NCI-H1694 treated with DMSO at 0.1 percent for 48 hours (cell line): Measurements from ENCODE around the gene LRRC8D.

Source experiments
- DNase-seq: peaks from one replicate; lab custom pipeline; 2025; lab: John Stamatoyannopoulos, UW

Gene LRRC8D

DNA sequence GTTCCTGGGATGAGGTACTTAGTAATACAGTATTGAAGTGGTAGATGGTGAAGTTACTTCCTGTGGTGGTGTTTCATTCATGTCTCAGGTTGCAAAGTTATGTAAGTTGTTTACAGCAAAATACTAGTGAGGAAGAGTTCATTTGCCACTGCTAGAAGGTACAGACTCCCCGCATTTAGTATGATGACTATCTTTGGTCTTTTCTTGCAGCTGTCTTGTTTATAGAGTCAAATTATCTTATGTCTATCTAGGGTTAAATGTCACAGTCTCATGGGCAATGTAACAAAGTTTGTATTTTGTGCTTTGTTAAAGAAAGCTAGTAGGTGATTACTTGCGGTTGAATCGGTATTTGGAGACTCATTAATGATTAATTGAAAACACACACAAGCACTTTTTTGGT is 50.2 kb downstream of the LRRC8D start:
- no peak for DNase-seq

DNA sequence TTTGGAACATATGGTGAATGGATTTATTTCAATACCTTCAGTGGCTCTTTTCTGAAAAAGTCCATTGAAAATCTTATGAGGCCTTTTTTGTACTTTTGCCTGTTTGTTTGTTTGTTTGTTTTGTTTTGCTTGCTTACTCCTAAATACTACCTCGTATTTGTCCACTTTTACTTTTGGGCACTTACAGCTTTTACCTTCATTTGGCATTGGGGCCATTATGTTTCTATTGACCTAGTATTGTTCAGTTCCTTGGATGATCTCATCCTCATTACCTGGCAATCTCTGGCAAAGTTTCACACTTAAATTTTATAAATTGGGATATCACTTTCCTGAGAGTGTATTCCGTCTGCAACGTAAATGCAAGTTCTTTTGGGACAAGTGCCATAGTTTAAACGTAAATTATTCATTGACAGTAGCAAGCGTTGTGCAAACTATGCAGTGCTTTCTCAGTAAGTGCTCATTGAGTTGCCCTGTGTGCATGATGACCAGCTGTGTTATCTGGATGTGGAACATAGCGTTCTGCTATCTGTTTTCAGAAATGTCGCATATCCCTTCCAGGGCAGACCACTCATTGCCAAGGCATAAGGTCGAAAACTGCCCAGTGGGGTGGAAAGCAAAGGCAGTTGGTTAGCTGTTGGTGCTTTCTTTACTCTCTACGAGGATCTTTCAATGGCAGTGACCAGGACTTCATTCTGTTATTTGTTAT is 51.1 kb downstream of the LRRC8D start:
- DNase-seq = no peak

DNA sequence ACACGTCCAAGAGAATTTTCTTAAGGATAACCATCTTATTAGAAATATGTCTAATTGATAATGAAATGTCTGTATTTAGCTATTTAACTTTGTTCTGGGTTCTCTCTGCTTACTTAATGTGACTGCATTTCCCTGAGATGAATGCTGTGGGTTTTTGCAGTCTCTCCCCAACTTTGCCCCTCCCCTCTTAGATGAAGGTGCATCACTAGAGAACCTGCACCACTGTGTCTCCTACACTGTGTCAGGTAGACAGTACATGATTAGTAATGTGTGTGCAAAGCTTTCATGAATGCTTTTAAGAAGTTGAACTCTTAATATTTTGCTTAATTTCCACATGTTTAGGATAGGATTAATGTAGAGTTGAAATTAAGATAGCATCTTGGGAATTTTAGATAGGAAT is 51.7 kb downstream of the LRRC8D start:
- DNase-seq = no peak

DNA sequence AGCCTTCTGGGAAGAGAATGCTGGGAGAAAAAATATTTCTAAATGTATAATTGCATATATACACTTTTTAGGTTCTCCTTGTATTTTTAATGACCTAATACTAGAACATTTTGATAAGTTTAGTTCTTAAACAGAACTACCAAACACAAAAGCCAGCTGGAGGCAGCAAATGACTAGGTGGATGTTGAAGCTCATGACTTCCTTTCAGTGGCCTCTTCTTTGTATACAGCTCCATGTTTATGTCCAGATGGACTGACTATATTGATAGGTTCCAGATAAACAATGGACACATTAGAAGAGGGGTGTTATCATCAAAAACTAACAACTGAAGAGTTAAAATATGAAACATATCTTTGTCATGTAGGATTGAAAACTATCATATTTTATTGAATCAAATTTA is 52.5 kb downstream of the LRRC8D start:
- no peak for DNase-seq

DNA sequence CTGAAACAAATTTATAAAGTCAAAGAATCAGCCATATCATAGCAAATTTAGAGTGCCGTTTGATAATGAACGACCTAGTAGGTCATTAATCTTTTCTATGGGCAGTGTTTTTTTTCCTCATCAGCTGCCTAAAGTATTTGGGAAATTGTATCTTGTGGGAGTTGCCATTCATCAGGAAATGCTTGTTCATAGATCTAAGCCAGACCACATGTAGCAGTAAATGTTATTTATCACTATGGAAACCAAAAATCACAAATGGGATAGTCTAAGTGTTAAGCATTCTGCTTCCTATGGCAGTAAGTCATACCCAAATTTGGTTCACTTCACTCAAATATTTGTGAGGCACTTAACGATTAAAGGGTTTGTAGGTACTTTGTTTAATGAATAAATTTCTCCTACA is 52.9 kb downstream of the LRRC8D start:
- DNase-seq = no peak

DNA sequence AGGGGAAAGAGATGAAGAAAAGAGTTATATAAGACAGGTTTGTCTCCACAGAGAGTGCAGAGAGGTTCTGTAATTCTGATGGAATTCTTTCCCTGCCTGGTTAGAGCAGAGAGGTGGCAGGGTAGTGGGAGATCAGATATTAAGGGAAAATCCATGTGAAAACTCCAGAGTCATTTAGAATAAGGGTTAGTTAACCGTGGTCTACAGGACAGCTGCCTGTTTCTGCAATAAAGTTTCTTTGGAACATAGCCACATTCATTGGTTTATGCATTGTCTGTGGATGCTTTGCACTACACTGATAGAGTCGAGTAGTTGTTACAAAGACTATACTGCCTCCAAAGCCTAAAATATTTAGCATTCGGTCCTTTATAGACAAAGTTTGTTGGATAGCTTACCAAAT is 55.6 kb downstream of the LRRC8D start:
- DNase-seq = no peak

DNA sequence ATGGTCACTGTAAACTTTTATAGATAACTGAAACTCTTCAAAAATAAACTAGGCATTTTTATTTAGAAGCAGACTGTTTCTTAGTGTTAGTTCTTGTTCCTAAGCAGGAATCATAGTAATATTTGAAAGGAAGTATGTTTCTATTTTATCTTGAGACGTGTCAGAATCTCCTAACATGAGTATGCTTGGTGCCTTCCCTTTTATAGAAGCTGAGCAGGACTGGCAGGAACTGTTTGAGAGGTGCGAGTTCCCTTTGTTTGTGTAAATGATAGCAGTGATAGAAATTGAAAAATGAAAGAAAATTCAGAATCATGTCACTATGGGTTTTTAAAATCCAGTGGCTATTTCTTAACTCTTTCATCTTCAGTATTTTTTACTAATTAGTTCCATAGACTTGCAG is 56.9 kb downstream of the LRRC8D start:
- DNase-seq = no peak

DNA sequence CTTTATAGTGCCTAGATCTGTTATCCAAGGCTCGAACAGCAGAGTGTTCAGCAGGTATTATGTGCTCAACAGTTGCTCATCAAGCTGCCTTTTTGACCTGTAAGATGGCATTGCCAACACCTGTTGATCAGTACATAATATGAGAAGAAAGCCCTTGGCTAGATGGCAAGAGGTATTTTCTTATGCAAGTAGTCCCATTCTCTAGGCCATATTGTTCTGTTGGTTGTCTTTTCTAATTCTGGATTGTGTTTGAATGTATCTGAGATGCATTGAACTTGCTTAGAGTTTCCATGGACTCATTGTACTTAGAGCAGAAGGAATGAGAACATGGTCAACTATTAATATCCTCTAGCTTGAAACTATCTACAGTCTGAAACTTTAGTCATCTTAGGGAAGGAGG is 57.4 kb downstream of the LRRC8D start:
- DNase-seq = no peak

DNA sequence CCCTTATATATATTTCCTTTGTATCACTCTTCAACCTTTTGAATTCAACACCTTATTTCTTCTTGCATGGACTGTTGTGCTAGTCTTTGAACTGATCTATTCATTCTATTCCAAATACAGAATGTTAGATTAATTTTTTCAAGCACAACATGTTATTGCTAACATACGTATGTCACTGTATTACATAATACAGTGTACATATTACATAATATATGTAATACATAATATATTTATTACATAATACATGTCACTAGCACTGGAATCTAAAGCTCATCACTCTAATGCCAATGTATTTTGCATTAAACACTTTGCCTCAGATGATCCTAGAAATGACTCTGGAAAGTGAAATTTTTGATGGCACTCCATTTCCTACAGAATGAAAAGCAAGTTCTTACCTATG is 59.8 kb downstream of the LRRC8D start:
- DNase-seq = no peak

DNA sequence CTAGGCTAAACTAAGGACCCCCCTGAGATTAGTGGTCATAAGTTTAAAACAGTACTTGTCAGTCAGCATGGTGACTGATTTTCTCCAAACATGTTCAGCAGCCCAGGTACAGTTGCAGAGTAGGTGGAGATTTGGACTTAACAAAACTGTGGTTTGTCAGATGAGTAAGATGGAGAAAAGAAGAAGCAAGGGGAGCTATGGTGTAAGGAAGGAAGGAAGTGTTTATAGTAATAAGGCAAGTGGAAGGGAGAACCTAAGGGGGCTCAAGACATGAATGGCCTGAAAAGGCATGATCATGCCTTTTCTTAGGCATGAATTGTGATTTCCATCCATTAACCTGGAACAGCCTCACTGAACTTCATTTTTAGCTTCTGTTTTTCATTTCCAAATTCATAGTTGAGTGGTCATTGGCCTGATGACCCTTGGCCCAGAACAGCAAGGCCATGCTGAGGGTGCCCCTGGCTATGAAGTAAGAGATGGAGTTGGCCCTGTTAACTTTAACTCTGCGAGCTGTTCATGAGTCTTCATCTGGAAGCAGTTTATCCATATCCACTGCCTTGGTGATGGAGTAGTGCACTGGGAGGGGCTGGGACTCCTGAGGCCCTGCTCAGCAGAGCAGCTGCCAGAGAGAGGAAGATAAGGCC is 60.7 kb downstream of the LRRC8D start:
- DNase-seq = no peak

DNA sequence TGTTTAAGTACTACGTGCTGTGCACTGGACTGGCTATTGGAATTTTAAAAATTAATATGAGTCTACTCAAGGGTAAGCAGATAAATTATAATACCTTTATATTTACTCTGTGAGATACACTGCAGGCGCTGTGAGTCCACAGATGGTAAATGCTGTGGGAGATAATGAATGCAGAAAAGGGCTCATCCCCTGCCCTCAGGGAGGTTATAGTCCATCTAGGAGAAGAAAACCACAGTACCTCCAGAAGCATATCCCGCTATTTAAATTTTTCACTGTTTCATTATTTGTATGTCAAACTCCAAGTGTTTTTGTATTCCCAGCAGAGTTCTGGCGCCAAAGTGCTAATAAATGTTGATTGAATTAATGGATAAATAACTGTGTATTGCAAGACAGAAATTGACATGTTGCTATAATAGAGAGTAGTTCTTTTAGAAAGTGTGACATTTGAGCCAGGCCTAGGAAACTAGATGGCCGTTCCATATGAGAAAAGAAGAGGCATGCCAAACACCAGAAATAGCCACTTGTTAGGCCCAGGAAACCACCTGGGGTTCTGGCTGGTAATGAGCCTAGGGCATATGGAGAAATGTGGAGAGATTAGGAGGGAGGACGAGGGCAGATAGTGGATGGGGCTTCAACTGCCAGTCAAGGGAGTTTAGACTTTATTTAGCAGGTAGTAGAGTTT is 61.7 kb downstream of the LRRC8D start:
- no peak for DNase-seq

DNA sequence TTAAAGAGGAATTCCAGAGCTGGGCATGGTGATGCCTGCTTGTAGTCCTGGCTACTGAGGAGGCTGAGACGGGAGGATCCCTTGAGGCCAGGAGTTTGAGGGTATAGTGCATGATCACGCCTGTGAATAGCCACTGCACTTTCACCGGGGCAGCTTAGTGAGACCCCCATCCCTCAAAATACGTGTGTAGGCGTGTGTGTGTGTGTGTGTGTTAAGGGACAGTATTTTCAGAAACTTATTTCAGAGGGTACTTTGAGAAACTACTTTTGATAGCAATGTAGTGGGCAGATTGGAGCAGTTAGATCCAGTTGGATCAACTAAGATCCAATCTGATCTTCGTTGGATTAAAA is 62.2 kb downstream of the LRRC8D start:
- DNase-seq = no peak

DNA sequence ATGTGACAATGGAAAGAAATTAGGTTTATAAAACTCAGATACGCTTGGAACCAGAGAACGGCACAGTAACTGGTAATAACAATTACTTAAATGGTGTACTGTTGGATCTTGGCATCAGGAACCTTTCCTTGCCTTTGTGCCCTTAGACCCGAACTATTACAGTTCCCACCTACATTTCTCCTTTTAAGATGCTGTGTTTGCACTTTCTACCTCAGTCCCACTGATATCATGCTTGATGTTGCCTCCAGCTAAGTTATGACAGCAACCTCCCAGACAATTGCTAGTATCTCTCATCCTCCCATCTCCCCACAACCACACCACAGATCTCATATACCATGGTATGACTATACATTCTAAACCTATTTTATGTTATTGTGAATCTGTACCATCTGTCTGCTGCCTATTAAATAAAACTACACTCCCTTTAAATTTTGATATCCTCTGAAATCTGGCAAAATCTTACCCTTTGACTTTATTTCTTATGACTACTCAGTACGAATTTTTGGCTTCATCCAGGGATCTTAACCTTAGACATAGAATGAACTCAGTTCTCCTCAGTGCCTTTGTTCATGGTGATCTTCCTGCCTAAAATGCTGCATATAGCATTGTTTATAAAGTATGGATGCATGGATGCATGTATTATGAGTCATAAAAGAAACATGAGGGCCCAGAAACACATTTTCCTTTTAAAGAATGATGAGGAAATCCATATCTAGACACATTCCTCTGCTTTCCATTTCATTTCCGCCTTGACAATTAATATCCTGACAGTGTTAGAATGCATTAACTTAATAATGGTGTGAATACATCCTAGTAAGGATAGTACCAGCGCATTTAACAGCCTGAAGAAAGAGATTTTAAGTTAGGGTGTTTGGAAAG is 64.1 kb downstream of the LRRC8D start:
- DNase-seq = no peak

DNA sequence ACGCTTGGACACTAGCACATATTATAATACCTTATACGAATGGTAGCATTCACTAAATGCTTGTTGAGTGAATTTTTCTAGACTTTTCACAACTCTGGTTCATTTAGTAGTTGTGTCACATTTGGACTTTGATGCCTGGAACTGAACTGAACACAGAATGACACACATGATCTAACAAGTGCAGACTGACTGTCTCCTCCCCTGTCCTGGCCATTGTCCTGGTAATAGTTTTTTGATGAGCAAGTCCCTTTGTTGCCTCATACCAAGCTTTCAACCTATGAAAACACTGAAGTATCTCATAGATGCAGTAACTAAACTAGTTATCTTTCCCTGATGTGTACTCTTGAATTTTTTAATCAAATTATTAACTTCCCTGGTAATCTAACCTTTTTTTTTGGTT is 66.4 kb downstream of the LRRC8D start:
- DNase-seq = no peak

DNA sequence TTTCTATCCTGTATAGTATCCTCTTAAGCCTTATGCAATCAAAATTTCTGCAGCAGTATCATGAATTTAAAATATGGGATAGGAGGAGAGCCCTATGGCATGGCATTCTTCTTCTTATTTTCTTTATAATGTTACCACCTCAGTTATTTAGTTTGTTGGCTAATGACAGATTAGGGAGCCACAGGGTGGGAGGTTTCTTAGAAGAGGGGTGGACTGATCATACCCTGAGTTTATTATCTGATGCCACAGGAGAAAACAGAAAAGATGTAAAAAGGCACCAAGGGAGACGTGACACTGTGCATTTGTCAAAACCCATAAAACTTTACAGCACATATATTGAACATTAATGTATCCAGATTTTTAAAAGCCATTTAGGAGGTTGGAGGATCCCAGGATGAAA is 66.9 kb downstream of the LRRC8D start:
- no peak for DNase-seq

DNA sequence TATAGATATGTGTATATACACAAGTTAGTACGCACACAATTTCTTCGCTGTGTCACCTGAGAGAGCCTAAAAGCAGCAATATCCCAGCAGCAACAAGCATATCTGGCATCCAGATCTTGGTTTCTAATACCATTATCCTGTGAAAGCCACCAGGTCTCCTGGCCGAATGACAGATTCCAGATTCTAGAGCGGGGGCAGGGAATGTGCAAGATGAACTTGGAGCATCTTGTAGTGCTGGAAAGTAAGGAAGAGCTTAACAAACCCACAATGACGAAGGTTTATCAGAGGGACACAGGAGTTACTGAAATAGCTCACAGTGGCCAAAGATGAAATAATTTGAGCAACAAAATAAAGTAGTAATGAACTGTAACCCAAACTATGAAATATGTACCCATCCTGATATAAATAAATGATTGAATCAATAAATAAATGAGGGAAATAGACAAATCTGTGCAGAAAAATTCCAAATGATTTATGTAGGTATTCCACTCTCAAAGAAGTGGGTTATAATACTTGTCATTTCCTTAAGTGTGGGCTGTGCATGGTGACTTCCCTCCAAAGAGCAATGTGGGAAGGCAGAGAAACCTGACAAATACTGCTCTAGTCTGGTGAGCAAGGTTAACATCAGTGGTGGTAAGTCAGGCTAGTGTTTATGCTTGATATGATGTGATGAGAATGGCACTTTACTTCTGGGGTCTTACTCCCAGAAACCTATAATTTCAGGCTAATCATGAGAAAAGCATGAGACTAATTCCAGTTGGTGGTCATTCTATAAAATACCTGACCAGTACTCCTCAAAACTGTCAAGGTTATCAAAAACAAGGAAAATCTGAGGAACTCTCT is 67.9 kb downstream of the LRRC8D start:
- DNase-seq = no peak

DNA sequence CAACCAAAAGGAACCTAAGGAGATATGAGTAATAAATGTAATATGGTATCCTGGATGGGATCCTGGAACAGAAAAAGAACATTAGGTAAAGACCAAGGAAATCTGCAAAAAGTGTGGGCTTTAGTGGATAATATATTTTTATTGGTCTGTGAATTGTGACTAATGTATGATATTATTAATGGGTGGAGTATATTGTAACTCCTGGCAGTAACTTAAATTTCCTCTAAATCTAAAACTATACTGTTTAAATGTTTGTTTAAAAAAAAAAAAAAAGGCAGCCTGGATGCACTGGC is 68.4 kb downstream of the LRRC8D start:
- DNase-seq = no peak

DNA sequence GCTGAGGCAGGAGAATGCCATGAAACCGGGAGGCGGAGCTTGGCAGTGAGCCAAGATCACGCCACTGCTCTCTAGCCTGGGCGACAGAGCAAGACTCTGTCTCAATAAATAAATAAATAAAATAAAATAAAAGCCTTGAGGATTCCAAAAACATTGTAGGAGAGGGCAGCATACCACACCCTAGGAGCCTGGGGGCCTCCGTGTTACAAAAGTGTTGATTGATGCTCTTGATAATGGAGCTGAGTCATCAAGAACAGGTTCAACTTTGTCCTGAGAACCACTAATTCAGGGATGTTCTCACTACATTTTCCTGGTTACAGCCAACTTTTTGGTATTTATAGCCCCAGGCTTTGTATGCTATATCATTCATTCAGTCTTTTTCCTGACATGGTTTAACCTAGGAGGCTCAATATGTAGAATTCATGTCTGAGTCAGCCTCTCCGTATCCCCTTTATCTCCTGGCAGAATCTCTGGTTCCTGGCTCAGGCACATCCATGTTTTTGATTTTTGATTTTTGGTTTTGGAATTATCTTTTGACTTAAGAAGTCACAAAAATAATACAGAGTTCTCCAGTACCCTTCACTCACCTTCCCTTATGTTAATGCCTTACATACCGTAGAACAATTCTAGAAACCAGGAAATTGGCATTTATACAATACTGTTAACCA is 69.4 kb downstream of the LRRC8D start:
- no peak for DNase-seq

DNA sequence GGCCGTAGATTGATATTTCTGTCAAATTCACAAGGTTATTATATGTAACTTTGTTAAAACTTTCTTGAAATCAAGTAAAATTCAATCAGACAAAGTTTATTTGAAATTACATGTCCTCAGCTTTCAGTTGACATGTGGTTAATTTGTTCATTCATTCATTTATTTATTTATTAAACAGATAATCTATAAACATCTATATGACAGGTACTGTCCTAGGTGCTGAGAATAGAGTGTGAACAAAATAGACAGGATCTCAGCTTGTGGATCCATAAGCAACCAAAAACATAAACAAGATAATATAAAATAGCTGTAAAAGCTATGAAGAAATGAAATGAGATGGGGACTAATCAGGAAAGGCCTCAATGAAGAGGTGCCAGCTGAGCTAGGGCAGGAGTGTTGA is 72.0 kb downstream of the LRRC8D start:
- no peak for DNase-seq

DNA sequence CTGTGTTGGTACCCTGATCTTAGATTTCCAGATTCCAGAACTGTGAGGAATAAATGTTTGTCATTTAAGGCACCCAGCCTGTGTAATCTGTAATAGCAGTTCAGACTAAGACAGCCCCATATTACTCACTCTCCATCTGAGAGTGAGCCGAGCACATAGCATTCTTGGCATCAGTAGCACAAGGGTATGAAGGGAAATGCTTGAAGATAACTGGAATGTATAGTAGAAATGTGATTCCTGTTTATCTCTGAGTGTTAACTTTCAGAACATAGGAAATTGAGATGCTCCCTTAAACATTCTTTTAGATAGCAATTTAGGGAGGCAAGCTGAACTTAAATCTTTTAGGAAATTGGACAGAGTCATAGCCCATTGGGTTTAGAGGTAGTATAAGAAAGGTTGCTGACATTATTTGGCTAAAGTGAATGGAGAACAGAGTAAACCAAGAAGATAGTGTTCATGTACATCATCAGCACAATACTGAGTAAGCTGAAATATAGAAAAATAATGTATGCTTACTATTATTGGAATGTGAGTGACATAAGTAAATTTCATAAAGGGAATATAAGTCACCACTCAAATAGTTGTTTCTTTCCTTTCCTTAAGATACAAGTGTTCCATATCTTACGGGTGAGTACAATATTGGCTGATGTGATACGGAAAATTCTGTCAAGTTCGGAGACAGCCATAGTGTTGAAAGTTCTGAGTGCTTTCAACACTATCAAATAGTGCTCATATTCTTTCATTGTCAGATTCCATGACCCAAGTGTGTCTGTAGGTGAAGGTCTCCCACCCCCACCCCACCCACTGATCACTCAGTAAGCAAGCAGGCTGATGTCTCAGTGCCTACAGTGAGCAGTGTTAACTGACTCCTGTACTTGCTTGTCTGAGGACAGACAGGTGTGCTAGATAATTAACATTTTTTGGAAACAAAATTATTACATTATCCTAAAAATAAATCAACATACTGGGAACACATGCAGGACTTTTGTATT is 73.7 kb downstream of the LRRC8D start:
- DNase-seq = no peak
